HS-27A (cell line): ENCODE results near the gene ABHD17A.
"Not testable (repeated sequence)": the region's sequence is repeated elsewhere in the genome, so short reads cannot be mapped to it uniquely, and the experiment has no call there.

Experiments used
- DNase-seq: peaks from one replicate; pipeline ENCODE4 v3.0.0-alpha.2; 2012; ENCODE audit warnings: low read depth, missing footprints

ABHD17A gene

DNA sequence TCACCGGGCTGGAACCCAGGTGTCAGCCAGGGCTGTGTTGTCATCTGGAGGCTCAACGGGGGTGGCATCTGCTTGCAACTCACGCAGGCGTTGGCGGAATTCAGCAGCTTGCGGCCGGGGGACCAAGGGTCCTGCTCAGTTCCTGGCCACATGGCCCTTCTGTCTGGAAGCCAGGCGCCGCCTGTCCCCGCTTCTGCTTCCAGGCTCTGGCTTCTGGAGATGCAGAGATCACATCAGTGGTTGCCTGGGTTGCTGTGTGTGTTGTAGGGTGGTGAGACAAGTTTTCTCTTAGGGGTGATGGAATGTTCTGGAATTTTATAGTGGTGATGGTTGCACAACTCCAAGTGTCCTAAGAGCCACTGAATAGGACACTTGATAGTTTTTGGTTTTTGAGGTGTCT is 24.9 kb upstream of the ABHD17A start:
- DNase-seq = no peak

DNA sequence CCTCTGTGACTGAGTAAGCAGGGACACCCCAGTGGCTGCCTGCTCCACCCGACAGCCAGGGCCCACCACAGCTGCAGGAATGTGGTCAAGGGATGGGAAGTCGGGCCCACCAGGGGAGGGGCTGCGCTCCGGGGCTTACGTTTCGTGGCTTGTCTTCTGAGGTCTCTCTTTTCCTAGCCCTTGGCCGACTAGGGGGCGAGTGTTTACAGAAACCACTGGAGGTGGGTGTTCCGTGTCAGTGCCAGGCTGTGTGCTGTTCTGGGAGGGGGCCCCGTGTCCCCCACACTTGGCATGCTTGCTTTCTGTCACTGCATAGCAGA is 24.4 kb upstream of the ABHD17A start:
- DNase-seq = no peak

DNA sequence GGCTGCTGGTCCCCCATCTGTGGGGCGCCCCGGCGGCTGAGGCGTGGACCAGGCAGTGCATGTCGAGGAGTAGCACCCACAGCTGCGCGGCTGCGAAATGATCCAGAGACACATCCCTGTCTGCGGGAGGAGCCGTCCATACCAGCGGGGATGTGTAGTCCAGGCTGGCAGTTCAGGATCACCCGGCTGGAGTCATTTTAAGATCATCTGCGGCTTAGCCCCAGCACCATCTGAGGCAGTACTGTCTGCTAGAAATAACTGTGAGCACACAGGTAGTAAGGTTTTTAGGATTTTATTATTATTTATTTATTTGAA is 23.0 kb upstream of the ABHD17A start:
- DNase-seq = no peak

DNA sequence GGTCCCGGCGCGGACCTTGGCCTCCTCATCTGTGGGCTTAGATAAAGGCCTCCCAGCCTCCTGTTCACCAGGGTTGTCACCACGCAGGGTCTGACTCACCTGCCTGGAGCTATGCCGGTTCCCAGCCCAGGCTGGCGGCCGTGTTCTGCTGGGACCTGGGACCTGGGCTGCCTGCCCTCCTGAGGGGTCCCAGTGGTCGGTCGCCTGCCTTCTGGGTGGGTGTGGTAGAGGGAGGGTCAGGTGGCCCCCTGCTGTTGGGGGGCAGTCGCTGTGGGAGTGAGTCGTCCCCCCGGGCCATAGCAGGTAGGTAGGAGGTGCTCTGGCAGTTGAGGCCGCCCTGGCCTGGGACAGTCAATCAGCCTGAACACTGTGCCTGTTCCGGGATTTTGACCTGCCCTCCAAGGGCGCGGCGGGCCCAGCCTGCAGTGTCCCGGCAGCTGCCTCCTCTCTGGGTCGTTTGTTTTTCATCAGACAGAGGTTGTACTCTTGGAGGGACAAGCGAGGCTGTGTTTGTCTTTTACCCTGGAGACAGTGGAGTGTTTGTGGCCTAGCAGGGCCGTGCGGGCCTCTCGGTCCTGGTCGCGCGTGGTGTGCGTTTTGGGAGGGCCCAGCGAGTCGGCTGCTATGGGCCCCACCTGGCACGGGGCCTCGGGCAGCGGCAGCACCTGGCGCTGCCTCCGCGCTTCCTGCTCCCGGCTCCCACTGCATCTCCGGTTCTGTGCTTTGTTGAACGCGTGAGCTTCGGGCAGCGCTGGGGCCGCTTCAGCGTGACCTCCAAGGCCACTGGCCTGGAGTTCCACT is 22.5 kb upstream of the ABHD17A start:
- DNase-seq = no peak

DNA sequence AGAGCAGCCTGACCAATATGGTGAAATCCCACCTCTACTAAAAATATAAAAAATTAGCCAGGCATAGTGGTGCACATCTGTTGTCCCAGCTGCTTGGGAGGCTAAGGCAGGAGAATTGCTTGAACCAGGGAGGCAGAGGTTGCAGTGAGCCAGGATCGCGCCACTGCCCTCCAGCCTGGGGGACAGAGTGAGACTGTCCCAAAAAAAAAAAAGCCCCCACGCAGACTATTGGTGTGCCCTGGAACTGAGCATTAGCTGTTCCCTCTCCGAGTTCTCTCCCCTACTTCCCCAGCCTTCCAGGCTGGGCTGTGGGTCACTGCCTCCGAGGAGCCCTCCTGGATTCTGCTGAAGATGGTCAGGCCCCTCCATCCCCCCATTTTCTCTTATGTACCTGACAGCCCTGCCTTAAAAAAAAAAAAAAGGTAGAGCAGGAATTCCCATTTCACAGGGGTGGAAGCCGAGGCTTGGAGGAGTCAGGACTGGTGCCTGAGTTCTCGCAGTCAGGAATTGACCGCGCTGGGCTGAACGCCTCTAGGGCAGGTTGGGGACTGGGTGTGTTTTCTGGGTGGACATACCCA is 21.8 kb upstream of the ABHD17A start:
- DNase-seq = no peak

DNA sequence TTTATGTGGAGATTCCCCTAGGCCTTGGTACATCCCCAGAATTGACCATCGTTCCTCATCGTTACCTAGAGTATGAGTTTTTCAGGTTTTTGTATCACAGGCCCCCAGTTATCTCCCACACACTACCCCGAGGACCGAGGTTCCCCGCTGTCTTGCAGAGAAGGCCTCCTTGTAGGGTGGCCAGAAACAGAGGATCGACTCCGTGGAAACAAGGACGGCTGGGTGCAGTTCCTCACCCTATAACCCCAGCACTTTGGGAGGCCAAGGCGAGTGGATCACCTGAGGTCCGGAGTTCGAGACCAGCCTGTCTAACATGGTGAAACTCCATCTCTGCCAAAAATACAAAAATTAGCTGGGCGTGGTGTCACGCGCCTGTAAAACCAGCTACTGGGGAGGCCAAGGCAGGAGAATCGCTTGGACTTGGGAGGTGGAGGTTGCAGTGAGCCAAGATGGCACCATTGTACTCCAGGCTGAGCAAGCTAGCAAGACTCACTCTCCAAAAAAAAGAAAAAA is 20.6 kb upstream of the ABHD17A start:
- DNase-seq = no peak

DNA sequence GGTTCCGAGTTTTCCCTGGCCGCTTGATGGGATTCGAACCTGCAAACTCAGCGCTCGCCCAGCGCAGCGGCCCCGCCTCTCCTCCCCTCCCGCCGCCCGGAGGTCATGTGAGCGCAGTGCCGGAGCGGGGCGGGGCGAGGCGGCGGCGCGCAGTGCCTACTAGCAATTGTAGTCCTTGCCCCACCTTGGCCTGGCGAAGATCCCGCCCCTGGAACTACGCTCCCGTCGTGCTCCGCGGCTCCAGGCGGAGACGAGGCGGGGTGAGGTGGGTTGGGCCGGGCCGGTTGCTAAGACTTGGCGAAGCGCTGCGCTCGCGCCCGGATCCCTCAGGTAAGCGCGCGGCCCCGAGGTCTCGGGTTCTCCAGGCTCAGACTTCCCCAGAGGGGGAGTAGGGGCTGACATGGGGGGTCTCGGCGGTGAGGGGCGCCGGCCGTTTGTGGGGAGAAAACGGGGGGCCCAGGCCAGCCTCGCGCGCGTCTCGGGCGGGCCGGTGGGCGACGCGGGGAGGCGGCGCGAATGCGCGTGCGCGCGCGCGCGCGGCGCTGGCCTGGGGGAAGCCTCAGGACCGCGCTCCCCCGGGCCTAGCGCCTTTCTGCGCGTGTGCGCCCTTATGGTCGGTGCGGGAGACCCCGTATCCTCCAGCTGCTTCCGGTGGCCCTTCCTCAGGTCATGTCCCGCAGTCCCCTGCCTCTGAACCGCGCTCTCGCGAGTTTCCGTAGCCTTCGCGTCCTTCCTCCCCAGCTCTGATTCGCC is 20.0 kb upstream of the ABHD17A start, which contains the start of the genes ADAT3 and SCAMP4:
ADAT3 (plus strand) TSS at position 290 of the 753 bp plus-strand sequence. CDS start 6,649 bp downstream, outside the sequence.
SCAMP4 (plus strand) TSS at position 290 of the 753 bp plus-strand sequence. CDS start 9,621 bp downstream, outside the sequence.
- DNase-seq = peak; percentile 86

DNA sequence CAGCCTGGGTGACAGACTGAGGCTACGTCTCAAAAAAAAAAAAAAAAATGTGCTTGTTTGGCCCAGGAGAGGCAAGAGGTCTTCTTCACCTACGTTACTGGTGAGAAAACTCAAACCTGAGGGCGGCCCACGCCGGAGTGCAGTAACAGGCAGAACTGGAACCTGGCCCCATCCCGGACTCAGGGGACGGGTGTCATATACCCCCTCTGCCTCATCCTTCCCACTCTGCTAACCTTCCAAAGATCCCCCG is 19.5 kb upstream of the ABHD17A start:
- DNase-seq = no peak

DNA sequence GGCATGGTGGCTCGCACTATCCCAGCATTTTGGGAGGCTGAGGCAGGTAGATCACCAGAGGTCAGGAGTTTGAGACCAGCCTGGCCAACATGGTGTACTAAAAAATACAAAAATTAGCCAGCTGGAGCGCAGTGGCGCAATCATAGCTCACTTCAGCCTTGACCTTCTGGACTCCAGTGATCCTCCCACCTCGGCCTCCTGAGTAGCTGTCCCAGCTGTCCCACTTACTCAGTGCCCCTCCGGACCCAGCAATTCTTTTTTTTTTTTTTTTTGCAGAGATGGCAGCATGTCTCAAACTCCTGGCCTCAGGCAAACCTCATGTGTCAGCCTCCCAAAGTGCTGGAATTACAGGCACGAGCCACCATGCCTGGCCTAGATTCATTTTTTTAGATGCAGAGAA is 17.6 kb upstream of the ABHD17A start:
- DNase-seq = no peak

DNA sequence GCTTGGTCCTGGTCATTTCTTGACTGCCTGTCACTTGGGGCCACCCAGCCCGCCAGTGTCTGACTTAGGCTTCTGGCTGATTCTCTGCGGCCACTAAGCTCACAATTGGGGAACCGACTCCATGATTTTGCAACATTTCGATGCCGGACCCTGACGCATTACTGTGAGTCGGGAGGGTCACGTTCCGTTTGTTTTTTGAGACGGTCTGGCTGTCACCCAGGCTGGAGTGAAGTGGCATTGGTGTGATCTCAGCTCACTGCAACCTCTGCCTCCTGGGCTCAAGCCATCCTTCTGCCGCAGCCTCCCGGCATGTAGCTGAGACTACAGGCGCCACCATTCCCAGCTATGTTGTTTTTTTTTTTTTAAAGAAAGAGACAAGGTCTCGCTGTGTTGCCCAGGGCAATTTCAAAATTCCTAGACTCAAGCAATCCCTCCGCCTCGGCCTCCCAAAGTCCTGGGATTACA is 16.7 kb upstream of the ABHD17A start:
- no peak for DNase-seq

DNA sequence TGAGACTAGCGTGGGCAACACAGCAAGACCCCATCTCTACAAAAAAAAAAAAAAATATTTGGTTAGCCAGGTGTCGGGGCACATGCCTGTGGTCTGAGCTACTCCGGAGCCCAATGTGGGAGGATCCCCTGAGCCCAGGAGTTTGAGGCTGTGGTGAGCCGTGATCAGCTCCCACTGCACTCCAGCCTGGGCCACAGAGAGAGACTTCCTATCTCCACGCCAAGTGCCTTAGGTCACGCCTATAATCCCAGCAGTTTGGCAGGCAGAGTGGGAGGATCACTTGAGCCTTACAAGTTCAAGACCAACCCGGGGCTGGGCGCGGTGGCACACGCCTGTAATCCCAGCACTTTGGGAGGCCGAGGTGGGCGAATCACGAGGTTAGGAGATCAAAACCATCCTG is 11.2 kb upstream of the ABHD17A start:
- no peak for DNase-seq

DNA sequence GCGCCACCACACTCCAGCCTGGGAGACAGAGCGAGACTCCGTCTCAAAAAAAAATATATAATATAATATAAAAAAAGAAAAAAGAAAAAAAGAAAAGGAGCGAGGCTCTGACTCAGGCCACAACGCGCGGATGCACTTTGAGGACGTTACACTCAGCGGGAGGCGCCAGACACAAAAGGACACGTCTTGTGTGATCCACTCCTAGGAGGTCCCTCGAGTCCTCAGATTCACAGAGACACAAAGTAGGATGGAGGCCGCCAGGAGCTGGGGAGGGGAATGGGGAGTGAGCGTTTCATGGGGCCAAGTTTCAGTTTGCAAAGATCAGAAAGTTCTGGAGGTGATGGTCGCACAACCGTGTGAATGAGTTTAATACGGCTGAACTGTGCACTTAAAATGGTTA is 8.5 kb upstream of the ABHD17A start:
- DNase-seq = no peak

DNA sequence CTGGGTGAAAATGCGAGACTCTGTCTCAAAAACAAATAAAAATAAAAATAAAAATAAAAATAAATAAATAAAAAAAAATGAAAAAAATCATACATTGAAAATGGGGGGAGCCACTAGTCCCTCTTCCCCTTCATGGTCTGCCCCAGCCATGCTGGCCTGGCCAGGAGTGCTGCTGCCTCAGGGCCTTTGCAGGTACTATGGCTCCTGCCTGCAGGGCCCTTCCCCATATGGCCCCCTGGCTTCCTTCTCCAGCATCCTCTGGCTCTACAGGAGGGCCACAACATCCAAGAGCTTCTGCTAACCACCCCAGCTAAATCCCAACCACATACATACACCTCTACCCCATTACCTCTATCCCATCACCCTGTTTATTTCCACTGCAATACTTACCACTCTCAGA is 4.6 kb upstream of the ABHD17A start:
- no peak for DNase-seq

DNA sequence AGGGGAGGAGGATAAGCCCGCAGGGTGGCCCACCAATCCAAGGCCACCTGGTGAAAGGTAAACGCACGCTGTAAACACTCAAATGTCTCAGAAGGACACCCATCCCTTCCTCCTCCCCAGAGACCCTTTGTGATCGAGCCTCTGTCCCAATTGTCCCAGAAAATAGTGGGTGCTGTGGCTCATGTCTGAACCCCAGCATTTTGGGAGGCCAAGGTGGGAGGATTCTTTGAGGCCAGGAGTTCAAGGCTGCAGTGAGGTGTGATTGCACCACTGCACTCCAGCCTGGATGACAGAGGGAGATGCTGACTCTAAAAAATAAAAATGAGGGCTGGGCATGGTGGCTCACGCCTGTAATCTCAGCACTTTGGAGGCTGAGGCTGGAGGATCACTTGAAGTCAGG is 3.1 kb upstream of the ABHD17A start:
- no peak for DNase-seq

DNA sequence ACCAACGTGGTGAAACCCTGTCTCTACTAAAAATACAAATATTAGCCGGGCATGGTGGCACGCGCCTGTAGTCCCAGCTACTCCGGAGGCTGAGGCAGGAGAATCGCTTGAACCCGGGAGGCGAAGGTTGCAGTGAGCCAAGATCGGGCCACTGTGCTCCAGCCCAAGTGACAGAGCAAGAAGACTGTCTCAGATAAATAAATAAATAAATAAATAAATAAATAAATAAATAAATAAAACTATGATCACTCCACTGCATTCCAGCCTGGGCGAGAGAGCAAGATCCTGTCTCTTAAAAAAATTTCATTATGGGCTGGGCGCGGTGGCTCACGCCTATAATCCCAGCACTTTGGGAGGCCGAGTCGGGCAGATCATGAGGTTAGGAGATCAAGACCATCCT is 1.1 kb upstream of the ABHD17A start:
- not testable (repeated sequence) for DNase-seq

DNA sequence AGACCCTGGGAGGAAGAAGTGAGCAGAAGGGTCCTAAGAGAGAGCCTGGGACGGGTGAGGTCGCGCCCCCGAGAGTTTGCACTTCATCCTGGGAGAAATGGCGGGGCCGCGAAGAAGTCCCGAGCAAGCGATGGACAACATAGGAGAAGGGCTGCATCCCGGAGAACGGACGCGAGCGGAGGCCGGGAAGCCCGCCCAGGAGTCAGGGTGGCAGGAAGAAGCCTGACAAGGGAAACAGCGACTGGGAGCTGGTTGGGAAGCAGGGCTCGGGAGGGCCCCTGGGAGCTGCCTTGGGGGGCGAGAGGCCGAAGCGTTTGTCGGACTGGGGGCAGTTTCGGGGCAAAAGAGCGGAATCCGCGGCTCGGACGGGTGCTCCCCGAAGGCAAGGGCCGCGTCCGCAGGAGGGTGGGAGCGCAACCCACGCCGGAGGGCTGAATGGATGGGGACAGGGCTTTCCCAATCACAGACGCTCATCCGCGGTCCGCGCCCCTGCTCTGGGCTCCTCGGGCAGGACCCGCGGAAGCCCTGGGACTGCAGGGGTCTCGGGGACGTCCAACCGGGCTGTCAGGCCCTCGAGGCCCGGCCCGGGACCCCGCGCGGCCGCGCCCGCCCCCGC is 469 bp downstream of the ABHD17A start:
- no peak for DNase-seq

DNA sequence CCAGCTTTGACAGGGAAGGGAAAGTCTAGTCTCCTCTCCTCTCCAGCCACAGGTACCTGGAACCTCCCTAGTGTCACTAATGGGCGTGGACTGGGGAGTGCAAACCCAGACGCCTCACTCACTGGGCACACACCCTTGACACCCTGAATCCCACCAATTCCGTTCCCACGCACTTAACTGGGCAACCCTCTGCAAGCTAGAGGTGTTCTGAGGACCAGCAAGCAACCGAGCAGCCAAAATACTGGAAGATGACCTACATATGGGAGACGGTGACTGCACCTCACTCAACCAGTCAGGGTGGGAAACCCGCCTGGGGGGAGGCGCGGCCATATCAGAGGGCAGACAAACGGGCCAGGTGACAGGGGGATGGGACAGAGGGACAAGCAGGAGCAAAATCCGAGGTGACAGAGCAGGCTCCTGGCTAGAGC is 991 bp downstream of the ABHD17A start:
- no peak for DNase-seq

DNA sequence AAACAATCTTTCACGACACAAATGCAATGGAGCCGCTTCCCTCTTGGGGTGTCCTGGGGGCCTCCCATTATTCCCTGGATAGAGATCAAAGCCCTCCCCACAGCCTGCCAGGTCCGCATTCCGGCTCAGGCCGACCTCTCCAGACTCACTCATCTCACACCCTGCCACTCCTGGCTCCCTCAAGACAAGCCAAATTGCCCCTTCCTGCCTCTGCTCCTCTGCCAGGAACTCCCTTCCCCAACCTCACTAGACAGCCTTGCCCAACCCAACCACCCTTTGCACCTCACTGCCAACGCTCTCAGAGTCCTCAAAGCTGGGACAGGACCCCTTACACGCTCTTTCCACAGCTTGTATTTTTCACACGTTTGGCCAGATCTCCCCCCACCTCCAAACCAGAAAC is 1.5 kb downstream of the ABHD17A start:
- DNase-seq = no peak

DNA sequence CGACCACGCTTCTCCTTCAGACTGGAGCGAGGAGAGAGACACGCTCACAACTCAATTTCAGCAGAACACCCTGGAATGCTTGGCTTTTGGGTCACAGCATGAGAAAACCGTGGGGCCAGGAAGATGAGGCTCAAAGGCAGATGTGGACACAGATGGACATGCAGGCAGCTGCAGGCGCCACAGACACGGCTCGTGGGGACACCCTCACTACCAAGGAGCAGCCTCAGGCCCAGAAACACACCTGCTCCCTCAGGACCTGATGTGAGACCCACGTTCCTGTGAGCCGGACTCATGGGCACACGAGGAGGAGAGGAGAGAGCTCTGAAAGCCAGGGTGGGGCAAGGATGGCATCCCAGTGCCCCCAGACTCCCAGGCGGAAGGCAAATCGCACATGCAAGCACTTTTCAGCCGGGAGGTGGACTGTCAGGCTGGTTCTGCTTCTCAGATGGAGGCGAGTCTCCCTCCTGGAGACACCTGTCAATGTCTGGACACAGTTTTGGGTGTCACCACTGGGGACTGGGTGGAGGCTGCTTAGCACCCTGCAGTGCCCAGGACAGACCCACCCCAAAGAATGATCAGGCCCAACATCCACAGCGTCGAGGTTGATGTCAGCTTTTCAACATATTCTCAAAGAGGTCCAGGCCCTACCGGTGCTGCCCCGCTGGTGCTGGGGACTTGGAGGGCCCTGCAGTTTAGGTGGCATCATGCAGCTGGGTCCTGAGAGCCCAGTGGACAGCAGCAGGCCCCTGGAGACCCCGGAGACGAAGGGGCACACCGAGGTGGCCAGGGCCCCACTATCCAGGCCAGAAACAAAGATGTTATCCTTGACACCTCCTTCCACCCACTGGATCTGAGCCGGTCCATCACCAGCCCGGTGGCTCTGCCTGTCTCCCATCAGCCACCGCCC is 2.3 kb downstream of the ABHD17A start:
- no peak for DNase-seq

DNA sequence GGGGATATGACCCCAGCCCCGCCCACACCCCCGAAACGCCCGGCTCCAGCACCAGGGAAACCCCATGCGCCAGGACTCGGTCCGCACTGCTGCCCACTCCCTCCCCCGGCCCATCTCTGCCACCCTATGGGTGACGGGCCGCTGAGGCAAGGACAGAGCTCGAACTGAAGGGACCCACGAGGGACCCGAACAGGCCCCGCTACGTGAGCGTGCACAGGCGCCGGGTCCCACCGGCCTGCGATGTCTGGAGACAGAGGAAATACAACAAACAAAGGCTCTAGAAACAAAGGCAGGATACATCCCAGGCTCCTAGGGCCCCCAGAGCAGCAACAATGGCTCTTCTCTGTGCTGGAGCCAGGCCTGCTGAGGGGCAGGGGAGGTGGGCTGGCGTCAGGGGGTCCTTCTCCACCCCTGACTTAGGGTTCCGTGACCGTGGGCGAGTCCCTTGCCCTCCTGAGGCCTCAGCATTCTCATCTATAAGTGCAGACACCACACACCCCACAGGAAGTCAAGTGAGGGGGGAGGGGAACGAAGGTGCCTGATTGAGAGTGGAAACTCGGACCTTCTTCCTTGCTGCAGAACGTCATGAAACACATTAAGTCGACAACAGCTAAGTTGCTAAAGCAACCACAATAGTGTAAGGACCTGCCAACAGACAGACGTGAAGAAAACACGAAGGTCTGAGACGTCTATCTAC is 3.1 kb downstream of the ABHD17A start:
- DNase-seq = no peak
